SK-N-SH (cell line): ENCODE results near the gene PPIP5K1. TPM values are rescaled to one million over a fixed set of nuclear protein-coding genes. Genes with fewer than 3 reads are reported as not detected.
A peak's percentile ranks its signal among the peaks of the same experiment; 100 is the strongest.

Source experiments
- CTCF ChIA-PET: fragments of 300-600, 350-600 bp; formaldehyde crosslinking; extraction: SDS; loops from one replicate; lab custom pipeline; 2021; lab: Yijun Ruan, JAX
- POLR2A ChIA-PET: fragments of 350-600 bp; sonication (Branson Sonifier 250); formaldehyde crosslinking; extraction: SDS; loops from one replicate; lab custom pipeline; 2020; ENCODE audit warnings: antibody characterized with exemption, inconsistent platforms; lab: Yijun Ruan, JAX
- DNase-seq: peaks from one replicate; pipeline ENCODE4 v3.0.0; 2012
- H2AFZ ChIP-seq: fragments of 200-600 bp; sonication (generic); 2 replicates; pipeline ENCODE4 v1.8.1; 2016; ENCODE audit warnings: antibody characterized with exemption, mild to moderate bottlenecking, low read depth
- H3F3A ChIP-seq: fragments of 200-600 bp; sonication (generic); replicated peaks from 2 replicates; pipeline ENCODE3; 2016; ENCODE audit warnings: antibody characterized with exemption, mild to moderate bottlenecking; ENCODE audit not compliant: insufficient read depth
- H3K27ac ChIP-seq, 2 experiments: fragments of 200-500 bp in 1 of 2; fragments of 200-600 bp in 1 of 2; sonication (Bioruptor generic) in 1 of 2; sonication (generic), shearing (Covaris generic) in 1 of 2; 2 replicates each; pipeline versions ENCODE4 v1.5.1 to v1.6.1; 2014 to 2016; ENCODE audit warnings: low read depth in 2 of 2, inconsistent platforms in 1 of 2, low read length in 1 of 2, mild to moderate bottlenecking in 1 of 2, mixed read lengths in 1 of 2
- H3K27me3 ChIP-seq: fragments of 200-600 bp; sonication (generic), shearing (Covaris generic); 2 replicates; pipeline ENCODE4 v1.6.1; 2016; ENCODE audit warnings: mixed run types; ENCODE audit not compliant: insufficient read depth
- H3K36me3 ChIP-seq, 2 experiments: fragments of 200-500 bp in 1 of 2; fragments of 200-600 bp in 1 of 2; sonication (Bioruptor generic) in 1 of 2; sonication (generic) in 1 of 2; replicated peaks in 1 of 2; 2 replicates each; pipeline versions ENCODE3 to v1.5.1; 2014 to 2016; ENCODE audit warnings: low read length in 1 of 2, mild to moderate bottlenecking in 1 of 2; ENCODE audit not compliant: insufficient read depth in 2 of 2, control insufficient read depth in 1 of 2
- H3K4me1 ChIP-seq, 2 experiments: fragments of 200-500 bp in 1 of 2; fragments of 200-600 bp in 1 of 2; sonication (Bioruptor generic) in 1 of 2; sonication (generic), shearing (Covaris generic) in 1 of 2; 2 replicates each; pipeline versions ENCODE4 v1.5.1 to v1.6.1; 2014 to 2016; ENCODE audit warnings: low read depth in 1 of 2, low read length in 1 of 2, mixed run types in 1 of 2; ENCODE audit not compliant: insufficient read depth in 2 of 2, control insufficient read depth in 1 of 2
- H3K4me2 ChIP-seq: fragments of 200-600 bp; sonication (generic), shearing (Covaris generic); 2 replicates; pipeline ENCODE4 v1.6.1; 2017; ENCODE audit warnings: mixed run types
- H3K4me3 ChIP-seq, 2 experiments: fragments of 200-500 bp in 1 of 2; fragments of 200-600 bp in 1 of 2; sonication (Bioruptor generic) in 1 of 2; sonication (generic), shearing (Covaris generic) in 1 of 2; 2 replicates each; pipeline versions ENCODE4 v1.5.1 to v1.8.1; 2014 to 2016; ENCODE audit warnings: low read depth in 2 of 2, inconsistent platforms in 1 of 2, low read length in 1 of 2, mild to moderate bottlenecking in 1 of 2, mixed read lengths in 1 of 2, moderate library complexity in 1 of 2
- H3K79me2 ChIP-seq: fragments of 200-600 bp; sonication (generic); 2 replicates; pipeline ENCODE4 v1.8.1; 2017; ENCODE audit warnings: mild to moderate bottlenecking; ENCODE audit not compliant: insufficient read depth
- H3K9ac ChIP-seq: fragments of 200-600 bp; sonication (generic); 2 replicates; pipeline ENCODE4 v1.6.1; 2017; ENCODE audit warnings: mixed run types
- H3K9me2 ChIP-seq: fragments of 200-600 bp; sonication (generic); 2 replicates; pipeline ENCODE4 v1.6.1; 2017; ENCODE audit warnings: mixed run types
- H3K9me3 ChIP-seq: fragments of 200-600 bp; sonication (generic); 2 replicates; pipeline ENCODE4 v1.6.1; 2017; ENCODE audit warnings: mixed run types, mild to moderate bottlenecking, moderate library complexity
- H4K20me1 ChIP-seq: fragments of 200-600 bp; sonication (generic); 2 replicates; pipeline ENCODE4 v1.6.1; 2017; ENCODE audit warnings: mild to moderate bottlenecking, mixed run types; ENCODE audit not compliant: insufficient read depth
- CHD2 ChIP-seq: fragments of 150-350 bp; IDR thresholded peaks from 2 replicates; pipeline ENCODE4 v1.6.1; 2018; ENCODE audit warnings: low read length; ENCODE audit not compliant: partially characterized antibody
- ELF1 ChIP-seq: IDR thresholded peaks from 2 replicates; pipeline ENCODE4 v1.4.0; 2012
- EP300 ChIP-seq, 2 experiments: IDR thresholded peaks; 2 replicates each; pipeline versions ENCODE4 v1.4.0 to v1.6.1; 2012; ENCODE audit warnings: borderline replicate concordance in 1 of 2, low read depth in 1 of 2, low read length in 1 of 2
- FOXM1 ChIP-seq: IDR thresholded peaks from 2 replicates; pipeline ENCODE4 v1.4.0; 2012; ENCODE audit warnings: low read depth, mild to moderate bottlenecking
- GABPA ChIP-seq: IDR thresholded peaks from 2 replicates; pipeline ENCODE4 v1.4.0; 2012; ENCODE audit warnings: low read depth, mild to moderate bottlenecking
- GATA2 ChIP-seq: sonication (generic); formaldehyde crosslinking; IDR thresholded peaks from 2 replicates; pipeline ENCODE4 v1.5.0; 2020; ENCODE audit warnings: mild to moderate bottlenecking, missing genetic modification reagents
- JUND ChIP-seq: IDR thresholded peaks from 2 replicates; pipeline ENCODE4 v1.4.0; 2012
- MEF2A ChIP-seq: IDR thresholded peaks from 2 replicates; pipeline ENCODE4 v1.4.0; 2012; ENCODE audit warnings: low read depth, borderline replicate concordance
- MXI1 ChIP-seq: IDR thresholded peaks from 2 replicates; pipeline ENCODE4 v1.6.1; 2012; ENCODE audit warnings: mild to moderate bottlenecking, low read depth, low read length, improper control_type of control experiment
- POLR2AphosphoS5 ChIP-seq: IDR thresholded peaks from 2 replicates; pipeline ENCODE4 v1.6.1; 2012; ENCODE audit warnings: low read depth, low read length
- RCOR1 ChIP-seq: fragments of 150-350 bp; IDR thresholded peaks from 2 replicates; pipeline ENCODE4 v1.6.1; 2017; ENCODE audit warnings: antibody characterized with exemption, low read length
- REST ChIP-seq: IDR thresholded peaks from 2 replicates; pipeline ENCODE4 v1.6.1; 2012; ENCODE audit warnings: mild to moderate bottlenecking, low read depth, low read length, moderate library complexity
- RFX5 ChIP-seq: IDR thresholded peaks from 2 replicates; pipeline ENCODE4 v1.6.1; 2012; ENCODE audit warnings: mild to moderate bottlenecking, improper control_type of control experiment, low read length
- RXRA ChIP-seq: IDR thresholded peaks from 2 replicates; pipeline ENCODE4 v1.4.0; 2012; ENCODE audit warnings: low read depth, mild to moderate bottlenecking, borderline replicate concordance
- SMC3 ChIP-seq: IDR thresholded peaks from 2 replicates; pipeline ENCODE4 v1.6.1; 2012; ENCODE audit warnings: low read depth, low read length, improper control_type of control experiment
- TAF1 ChIP-seq: IDR thresholded peaks from 2 replicates; pipeline ENCODE4 v1.6.1; 2012; ENCODE audit warnings: low read depth, mild to moderate bottlenecking, low read length, moderate library complexity, borderline replicate concordance
- USF2 ChIP-seq: fragments of 150-350 bp; IDR thresholded peaks from 2 replicates; pipeline ENCODE4 v1.6.1; 2017; ENCODE audit warnings: antibody characterized with exemption, low read length, low read depth, borderline replicate concordance
- YY1 ChIP-seq: IDR thresholded peaks from 2 replicates; pipeline ENCODE4 v1.4.0; 2012; ENCODE audit warnings: low read depth, mild to moderate bottlenecking
- ZBTB33 ChIP-seq: IDR thresholded peaks from 2 replicates; pipeline ENCODE4 v1.4.0; 2012; ENCODE audit warnings: low read depth, borderline replicate concordance
- WGBS: methylation state at CpG from one replicate; pipeline ENCODE4 v1.1.6; 2017; ENCODE audit warnings: low lambda C conversion rate; 5-methylcytosine and 5-hydroxymethylcytosine counted together
- polyA plus RNA-seq, 3 experiments: library from polyadenylated mRNA; depleted of rRNA; stranded (reverse); fragments of >200 nt; gene quantifications; 2 replicates each; pipeline ENCODE4 v1.2.3, GENCODE V29; 2012

The PPIP5K1 gene
- polyA plus RNA-seq, 1 of the 3 experiments (the other 2 are of a cell fraction) = 28.5 TPM

GRCh38 chr15:43498990-43499389, 91.0 kb downstream of the PPIP5K1 start:
- CTCF ChIA-PET = interaction anchor here (1.6 kb wide), 1 partner anchor 15 kb away, joined by 7 read pairs; no protein-coding TSS in a partner anchor
- no peak overlapping the region for H2AFZ ChIP-seq

GRCh38 chr15:43493703-43494472, 96.1 kb downstream of the PPIP5K1 start:
- no peaks in the 10 kb centered on the region for H3K9me2 ChIP-seq
- H2AFZ ChIP-seq = peak overlapping the region; percentile 97
- ChIA-PET POLR2A (interaction anchor here (3.0 kb wide), 1 partner anchor 17 kb away, joined by 32 read pairs; no protein-coding TSS in a partner anchor), CTCF (interaction anchor here (0.7 to 6.5 kb wide), 5 partner anchors 10 to 27 kb away, joined by 3 to 42 read pairs (median 7); no protein-coding TSS in a partner anchor)
- no peaks in the 10 kb centered on the region; the same call in 1 of the 2 replicates for H4K20me1 ChIP-seq
- H3K9me3 ChIP-seq = no peaks in the 10 kb centered on the region
- 75% methylated on average over 7 of the region's 7 CpGs for WGBS
- TF ChIP-seq REST (no peak), ELF1 (no peak), CHD2 (no peak), RFX5 (no peak), GABPA (no peak), USF2 (no peak), JUND (no peak), YY1 (no peak), POLR2AphosphoS5 (no peak), FOXM1 (no peak), RCOR1 (no peak)
- TF ChIP-seq, all 33 proteins: peak for 0
- peak overlapping the region; percentile 75 to 81 for H3K27ac ChIP-seq
- no peaks in the 10 kb centered on the region for H3F3A ChIP-seq
- no peak for DNase-seq
- peaks cover 20 to 31% of the 10 kb centered on the region in 2 experiments for H3K36me3 ChIP-seq
- H3K4me1 ChIP-seq = peaks cover 3 to 4% of the 10 kb centered on the region in 2 experiments; a peak in 2 of 4 replicates
- peak overlapping the region; percentile 70 to 83; a peak in 3 of 4 replicates for H3K4me3 ChIP-seq
- peak overlapping the region; percentile 80 for H3K9ac ChIP-seq
- peaks cover 38% of the 10 kb centered on the region for H3K79me2 ChIP-seq
- H3K4me2 ChIP-seq = peak overlapping the region; percentile 82
- H3K27me3 ChIP-seq = no peaks in the 10 kb centered on the region

More at GRCh38 chr15:43498990-43499389, 91.0 kb downstream of the PPIP5K1 start:
- POLR2A ChIA-PET = no interaction called here
- no peak overlapping the region for H3K4me3 ChIP-seq
- no peaks in the 10 kb centered on the region for H3K79me2 ChIP-seq
- H3K9me3 ChIP-seq = no peaks in the 10 kb centered on the region
- no peak overlapping the region for H3K27ac ChIP-seq
- H3K27me3 ChIP-seq = no peaks in the 10 kb centered on the region
- no peaks in the 10 kb centered on the region for H3F3A ChIP-seq
- no peaks in the 10 kb centered on the region for H3K9me2 ChIP-seq
- no peak for TF ChIP-seq MXI1
- no peak for TF ChIP-seq POLR2AphosphoS5
- no peak for TF ChIP-seq CHD2
- no peak for TF ChIP-seq GATA2 (CRISPR knock-in tag)
- TF ChIP-seq ZBTB33 = no peak
- no peak for TF ChIP-seq SMC3
- no peak for TF ChIP-seq TAF1
- TF ChIP-seq EP300 (IDR thresholded peaks at IDR 0.05; ENCODE audit: borderline replicate concordance in 1 of 2, low read depth in 1 of 2, low read length in 1 of 2) = no peak
- TF ChIP-seq JUND = no peak
- TF ChIP-seq MEF2A = no peak
- TF ChIP-seq RXRA = no peak
- no peak for TF ChIP-seq YY1
- no peak for TF ChIP-seq GABPA
- no peaks in the 10 kb centered on the region for H3K36me3 ChIP-seq
- no peak for DNase-seq
- no peaks in the 10 kb centered on the region for H3K4me1 ChIP-seq
- 93% methylated on average over 3 of the region's 3 CpGs for WGBS
- no peak overlapping the region for H3K9ac ChIP-seq
- no peaks in the 10 kb centered on the region for H4K20me1 ChIP-seq
- H3K4me2 ChIP-seq = no peak overlapping the region
